HT1080 (cell line): ENCODE results near the gene ACADSB. TPM values are rescaled to one million over a fixed set of nuclear protein-coding genes. Genes with fewer than 3 reads are reported as not detected.

Experiments
- DNase-seq: peaks from one replicate; pipeline ENCODE4 v3.0.0-alpha.2; 2015; ENCODE audit warnings: low read depth
- total RNA-seq: library from RNA; depleted of rRNA; stranded (reverse); fragments of >200 nt; shearing (Covaris generic); gene quantifications from 2 replicates; pipeline ENCODE4 v1.2.3, GENCODE V29; 2014

ACADSB gene
- total RNA-seq, 1 experiment from 2014 or later = 4.9 TPM

DNA sequence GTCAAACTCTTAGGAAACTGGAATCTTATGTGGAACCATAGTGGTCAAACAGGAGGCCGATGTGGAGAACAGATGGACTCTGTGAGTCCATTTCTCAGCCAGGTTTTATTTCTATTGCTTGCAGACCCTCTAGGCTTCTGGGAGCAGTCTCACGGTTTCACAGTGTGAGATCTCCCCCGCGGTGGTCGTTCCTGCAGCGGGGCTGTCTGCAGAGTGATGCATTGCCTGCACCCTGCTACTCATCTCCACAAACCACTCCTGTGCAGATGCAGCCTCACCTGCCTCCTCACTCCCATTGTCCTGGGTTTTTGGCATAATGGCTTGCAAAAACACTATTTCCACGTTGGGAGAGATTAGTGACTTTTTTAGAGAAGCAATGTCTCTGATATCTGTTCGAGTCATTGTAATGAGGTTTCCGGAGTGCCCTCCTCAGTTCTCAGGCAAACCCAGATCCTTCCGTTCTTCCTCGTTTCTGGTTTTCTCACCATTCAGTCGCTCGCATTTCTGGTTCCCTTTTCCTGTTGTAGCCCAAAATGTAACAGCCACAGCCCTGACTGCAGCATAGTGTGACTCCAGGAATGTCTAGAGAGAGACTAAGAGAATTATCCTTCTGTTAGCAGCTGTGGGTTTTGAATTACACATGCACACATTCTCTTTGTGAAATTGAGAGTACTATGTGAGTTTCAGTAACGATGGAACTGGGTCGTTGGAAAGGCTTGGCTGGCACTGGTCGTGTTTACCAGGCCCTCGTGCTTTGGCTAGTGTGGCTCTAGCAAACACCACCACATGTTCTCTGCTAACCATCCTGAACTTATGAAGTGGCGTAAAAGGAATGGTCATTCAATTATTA lies 30.2 kb downstream of the ACADSB start:
- no peak for DNase-seq

DNA sequence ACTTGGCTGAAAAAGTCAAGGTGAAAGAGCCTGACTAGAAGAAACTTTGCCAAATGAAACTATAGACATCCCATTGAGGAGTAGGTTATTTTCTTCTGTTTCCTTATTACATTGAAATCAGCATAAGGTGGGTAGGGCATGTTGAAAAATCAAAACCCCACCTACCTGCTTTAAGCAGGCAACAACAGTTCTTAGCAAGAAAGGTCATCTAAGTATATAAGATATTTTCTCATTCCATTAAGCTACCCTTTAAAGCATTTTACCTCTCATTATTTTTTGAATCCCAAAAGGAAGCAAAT lies 30.8 kb downstream of the ACADSB start:
- no peak for DNase-seq

DNA sequence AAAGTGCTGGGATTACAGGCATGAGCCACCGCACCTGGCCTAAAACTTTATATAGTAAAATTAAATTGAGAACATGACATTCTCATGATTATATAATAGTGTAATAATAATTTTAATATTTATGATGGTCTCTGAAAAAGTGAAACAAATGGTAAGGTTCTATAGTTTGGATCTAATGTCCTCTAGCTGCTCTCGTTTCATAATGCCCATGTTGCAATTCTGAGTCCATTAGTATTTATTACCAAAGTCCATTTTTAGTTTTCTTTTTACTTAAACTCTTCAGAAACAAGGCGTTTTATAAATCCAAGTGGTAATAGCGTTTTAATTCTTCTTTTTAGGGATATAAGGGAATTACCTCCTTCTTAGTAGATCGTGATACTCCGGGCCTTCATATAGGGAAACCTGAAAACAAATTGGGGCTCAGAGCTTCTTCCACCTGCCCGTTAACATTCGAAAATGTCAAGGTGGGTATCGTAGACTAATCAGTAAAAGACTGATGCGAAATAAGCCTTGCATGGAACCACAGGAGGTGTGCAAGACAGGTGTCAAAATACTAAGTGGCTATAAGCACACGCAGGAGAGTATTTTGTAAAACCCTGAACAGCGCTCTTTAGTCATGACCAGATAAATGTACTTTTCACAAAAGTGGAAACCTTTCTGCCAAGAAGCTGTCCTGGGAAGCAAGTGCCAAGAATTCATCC lies 34.1 kb downstream of the ACADSB start:
- DNase-seq = no peak

DNA sequence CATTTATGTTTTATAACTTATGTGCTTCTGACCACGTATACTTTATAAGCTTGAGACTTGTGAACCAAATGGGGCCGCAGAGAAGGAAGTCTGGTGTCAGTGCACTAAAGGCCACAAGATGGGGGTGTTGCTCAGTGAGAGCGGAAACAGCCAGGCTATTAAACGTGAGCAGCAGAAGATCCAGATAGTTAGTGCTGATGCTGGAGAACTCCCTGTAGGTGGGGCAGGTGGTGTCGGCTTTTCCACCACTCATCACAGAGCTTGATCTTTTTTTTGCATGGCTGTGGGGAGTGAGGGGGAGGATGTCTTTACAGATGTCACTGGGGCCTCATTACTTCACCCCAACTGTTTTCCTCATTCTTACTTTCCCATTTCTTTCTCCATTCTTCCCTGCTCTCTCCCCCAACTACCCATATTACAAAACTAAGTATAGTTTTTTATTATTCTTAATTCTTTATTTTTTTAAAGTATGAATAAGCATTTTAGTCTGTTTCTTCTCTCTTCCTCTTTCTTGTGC lies 34.7 kb downstream of the ACADSB start:
- peak; percentile 70 for DNase-seq

DNA sequence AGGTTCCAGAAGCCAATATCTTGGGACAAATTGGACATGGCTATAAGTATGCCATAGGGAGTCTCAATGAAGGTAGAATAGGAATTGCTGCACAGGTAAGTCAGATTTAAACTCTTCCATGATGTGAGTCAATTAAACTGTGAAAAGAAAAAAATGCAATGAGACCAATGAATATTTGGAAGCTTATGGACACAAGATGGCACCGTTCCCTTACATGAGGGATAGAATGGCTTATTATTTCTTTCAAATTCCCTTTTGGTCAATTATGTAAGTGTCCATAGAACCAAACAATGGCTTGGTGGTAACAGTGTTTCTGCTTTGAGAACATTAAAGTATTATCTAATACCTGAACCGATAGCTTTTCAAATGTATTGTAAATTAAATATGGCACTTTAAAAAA lies 35.6 kb downstream of the ACADSB start:
- DNase-seq = no peak

DNA sequence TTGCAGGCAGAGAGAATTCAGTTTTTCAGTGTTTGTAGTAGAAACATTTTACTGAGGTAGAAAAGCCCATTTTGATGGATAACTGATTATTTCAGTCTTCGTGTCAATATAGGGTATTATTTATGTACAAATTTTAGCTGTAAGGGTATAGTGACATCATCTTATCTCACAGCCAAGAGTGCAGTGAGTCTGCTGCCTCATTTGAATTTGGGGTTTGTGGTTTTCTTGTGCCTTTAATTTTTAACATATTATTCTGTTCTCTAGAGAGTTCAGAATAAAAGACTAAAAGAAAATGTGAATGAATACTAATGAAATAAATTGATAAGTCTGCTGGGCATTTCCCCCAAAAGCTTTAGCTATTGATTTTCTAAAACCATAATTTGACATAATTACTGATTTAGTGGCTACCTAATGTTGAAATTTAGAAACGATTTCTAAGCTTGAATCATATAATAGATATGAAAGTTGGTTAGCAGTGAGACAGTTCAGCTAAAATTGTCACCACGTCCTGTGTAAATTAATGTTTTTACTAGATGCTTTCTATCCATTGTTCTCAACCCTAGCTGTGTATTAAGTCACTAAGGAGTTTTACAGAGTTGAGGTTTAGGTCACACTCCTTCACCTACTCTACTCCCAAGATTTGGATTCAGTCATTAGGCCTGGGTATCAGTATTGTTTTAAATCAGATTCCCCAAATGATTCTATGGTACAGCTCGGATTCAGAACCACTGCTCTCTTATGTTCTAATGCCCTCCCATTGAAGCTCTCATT lies 37.3 kb downstream of the ACADSB start:
- DNase-seq = no peak

DNA sequence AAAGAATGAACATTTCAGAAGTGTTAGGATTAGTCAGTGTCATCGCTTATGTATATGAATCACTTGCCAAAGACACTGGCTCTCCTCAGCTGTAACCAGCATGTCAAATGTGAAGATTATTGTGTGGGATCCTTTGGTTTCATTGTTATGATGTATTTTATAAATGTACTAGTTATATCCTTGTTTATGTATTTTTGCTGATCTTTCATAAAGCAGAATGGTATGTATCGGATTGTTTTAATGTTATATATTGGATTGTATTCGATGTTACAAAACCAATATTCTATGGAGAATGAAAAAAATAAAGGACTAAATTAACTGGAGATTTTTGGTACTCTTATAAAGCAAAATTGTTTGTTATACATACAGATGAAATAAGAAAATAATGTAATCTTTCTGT lies 49.2 kb downstream of the ACADSB start:
- DNase-seq = no peak

DNA sequence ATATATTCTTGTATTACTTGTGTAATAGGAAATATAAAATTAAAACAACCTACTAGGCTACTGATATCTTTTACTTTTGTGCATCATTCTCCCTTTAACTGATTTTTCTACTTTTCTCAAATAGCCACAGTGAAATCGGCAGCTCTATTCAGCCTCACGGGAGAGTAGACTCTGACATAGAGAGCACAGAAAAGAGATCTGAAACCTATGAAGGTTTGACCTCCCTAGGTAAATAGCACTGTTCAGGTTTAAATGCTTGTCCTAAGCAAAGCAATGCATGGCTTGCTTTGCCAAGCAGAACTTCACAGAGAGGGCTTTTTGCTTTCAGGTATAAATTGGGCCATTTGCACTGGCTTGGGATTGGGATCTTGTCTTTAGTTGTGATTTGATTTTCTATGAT lies 53.1 kb downstream of the ACADSB start:
- DNase-seq = no peak

DNA sequence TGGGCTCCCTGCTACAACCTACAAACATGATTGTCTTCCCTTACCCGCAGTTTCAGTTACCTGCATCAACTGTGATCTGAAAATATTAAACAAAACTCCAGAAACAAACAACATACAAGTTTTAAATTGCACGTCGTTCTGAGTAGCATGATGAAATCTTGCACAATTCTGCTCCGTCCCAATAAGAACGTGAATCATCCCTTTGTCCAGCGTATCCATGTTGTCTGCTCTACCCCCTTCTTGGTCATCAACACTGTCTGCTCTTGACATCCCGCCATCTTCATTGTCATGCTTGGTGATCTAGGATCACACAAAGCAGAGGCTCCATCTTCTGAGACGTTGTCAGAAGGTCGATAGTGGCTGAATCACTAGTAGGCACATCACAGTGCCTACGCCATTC lies 53.9 kb downstream of the ACADSB start:
- DNase-seq = no peak

DNA sequence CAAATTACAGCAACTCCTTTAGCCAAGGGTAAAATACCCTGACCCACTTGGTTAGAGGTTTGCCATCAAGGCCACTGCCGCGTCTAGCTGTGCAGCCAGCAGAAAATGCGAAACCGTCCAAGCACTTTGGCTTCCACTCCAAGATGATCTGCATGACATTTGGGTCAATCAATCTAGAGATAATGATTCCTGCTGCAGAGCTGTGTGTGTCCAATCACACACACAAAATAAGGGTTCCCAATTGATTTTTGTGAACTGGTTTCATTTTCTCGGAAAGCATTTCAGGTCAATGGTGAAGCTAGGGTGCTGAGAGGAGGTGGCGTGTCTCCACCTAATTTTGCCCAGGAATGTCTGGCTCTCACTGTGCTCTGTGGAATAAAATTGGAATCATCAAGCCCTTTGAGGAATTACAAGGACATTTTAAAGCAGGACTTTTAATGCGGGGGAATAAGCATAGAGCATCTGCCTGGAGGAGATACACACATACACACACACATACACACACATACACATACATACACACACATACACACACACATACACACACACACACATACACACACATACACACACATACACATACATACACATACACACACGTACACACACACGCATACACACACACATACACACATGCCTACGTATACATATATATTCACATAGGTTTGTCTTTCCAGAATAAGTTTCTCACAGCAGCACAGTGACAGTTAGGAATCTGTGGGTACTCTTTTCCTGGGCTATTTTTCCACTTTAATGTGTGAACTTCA lies 59.5 kb downstream of the ACADSB start:
- DNase-seq = no peak

DNA sequence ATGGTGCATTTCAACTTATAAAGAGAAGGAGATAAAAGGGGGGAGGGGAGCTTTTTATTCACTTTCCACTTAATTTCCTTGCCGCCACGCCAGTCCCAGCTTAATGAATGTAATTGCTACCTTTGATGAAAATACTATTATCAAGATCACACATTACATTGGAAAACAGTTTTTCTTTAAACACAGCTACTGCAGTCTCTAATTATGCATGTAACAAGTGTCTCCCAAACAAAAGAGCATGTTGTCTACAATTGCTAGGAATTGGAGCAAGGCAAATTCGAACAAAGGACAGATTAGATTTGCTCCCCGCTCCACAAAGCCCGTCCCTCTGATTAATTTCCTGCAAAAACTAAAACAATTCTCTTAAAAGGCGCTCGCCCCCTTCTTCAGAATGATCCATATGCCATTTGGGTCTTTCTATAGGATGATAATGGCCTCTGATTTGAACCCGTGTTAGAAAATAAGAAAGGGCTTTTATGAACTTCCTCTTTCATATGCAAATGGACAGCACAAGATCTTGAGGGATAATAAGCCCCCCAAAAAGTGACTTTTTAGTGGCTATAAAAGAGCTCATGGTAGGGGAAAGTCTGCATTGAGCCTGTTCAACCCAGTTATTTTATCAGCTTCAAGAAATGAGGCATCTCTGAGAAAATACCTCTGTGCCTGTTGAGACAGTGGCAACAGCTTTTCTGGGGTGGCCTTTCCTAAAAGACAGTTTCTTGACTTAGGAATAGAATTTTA lies 60.6 kb downstream of the ACADSB start:
- DNase-seq = no peak

DNA sequence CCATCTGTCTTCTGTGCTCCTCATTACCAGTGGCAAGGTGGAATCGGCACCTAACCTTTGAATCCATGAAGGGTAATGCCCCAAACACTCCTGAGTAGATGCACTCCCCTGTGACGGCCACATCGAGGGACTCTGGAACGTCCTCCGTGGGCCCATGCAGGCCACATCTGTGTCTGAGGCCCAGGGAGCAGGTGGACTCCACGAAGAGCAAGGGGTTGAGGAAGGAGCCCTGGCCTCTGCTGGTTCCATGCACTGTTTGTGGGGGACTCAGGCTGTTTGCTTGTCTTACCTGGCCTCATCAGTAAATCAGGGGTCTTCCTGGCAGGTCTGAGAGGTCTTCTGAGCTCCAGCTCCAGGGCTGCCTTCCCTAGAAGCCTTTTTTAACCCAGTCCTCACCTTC lies 64.4 kb downstream of the ACADSB start:
- no peak for DNase-seq

DNA sequence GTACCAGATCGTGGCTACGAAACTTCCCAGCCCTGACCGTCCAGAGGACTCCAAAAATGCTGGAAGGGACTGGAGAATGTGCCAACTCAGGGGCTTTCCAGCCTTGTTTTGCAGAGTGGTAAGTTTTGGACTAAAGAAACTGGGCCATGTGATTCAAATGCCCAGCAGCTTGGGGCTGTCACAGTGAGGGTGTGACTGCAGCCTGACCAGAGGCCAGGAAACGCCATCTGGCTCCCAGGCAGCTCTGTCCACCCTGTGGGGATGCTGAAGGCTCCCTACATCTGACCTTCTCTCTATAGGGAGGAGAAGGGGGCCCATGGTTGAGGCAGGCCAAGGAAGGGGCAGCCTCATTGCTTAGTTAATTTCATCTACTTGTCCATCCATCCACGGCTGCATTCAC lies 65.4 kb downstream of the ACADSB start:
- DNase-seq = no peak

DNA sequence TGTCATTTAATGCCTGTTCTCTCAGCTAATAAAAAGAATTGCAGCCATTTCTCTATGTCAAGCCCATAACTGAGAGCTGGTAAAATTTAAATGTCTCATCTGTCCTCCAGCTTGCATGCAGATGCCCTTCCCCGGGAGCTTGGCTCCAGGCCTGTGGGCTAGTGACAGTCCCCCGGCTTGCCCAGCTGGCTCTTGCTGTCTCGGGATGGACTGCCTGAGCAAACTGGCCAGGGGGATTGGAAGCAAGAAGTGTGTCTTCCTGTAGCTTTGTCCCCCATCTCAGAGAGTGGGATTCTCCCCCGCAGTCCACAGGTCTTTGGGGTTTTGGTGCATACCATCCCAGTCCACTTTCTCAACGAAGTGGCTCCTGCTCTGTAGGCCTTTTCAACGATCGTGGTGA lies 73.1 kb downstream of the ACADSB start:
- DNase-seq = no peak

DNA sequence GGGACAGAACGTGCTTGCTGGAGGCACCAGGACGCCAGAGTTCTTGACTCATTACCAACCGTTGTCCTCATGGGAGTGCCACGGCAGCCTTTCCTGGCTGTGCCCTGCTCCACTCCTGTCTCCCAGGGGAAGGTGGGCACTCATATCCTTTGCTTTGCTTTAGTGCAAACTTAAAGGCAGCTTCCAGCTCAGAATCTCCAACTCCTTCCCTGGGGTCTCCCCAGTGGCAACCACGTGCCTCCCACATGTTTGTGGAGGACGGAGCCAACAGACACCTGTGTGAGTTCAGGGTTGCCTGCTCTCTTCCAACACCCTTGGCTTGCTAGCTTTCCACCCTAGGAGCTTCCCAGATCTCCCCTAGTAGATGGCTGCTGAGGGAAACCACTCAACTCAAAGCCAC lies 75.0 kb downstream of the ACADSB start:
- no peak for DNase-seq

DNA sequence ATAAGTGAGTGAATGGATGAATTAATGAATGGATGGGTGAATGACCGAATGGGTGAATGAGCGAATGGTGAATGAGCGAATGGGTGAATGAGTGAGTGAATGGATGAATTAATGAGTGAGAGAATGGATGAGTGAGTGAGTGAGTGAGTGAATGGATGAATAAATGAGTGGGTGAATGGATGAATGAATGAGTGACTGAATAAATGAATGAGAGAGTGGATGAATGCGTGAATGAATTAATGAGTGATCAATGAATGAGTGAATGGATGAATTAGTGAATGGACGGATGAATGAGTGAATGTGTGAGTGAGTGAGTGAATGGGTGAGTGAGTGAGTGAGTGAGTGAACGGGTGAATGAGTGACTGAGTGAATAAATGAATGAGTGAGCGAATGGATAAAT lies 77.5 kb downstream of the ACADSB start:
- no peak for DNase-seq

DNA sequence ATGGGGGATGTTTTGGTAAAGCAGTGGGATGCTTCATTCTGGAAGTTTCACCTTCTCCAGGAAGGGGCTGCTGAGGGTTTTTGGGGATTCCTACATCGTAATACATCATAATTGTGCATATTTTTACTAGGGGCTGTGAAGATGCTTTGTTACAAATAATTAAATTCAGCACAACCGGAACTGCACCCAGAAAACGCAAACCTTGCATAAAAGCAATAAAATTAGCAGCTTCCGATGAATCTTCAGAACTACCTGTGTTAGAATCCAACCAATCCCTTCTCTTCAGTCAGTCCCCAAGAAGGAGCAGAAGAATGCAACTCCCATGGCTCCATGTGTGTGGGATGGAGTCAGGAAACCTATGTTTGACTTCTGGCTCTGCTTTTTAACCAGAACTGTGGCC lies 78.5 kb downstream of the ACADSB start:
- no peak for DNase-seq

DNA sequence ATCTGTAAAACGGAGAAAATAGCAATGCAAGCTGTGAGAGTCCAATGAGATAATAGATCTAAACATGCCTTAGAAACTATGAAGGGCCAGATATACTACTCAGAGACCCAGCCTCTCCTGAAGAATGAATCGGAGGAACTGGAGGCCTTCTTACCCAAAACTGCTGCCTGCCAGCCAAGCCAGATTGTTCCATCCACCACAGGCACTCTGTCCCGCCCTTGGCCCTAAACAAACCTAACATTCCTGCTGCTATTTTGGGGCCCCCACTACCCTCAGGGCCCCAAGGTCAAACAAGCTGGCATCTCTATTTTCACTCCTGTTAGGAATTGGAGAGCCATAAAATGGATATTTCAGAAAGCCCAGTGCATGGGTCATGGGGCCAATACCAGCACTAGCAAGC lies 79.0 kb downstream of the ACADSB start:
- DNase-seq = no peak

DNA sequence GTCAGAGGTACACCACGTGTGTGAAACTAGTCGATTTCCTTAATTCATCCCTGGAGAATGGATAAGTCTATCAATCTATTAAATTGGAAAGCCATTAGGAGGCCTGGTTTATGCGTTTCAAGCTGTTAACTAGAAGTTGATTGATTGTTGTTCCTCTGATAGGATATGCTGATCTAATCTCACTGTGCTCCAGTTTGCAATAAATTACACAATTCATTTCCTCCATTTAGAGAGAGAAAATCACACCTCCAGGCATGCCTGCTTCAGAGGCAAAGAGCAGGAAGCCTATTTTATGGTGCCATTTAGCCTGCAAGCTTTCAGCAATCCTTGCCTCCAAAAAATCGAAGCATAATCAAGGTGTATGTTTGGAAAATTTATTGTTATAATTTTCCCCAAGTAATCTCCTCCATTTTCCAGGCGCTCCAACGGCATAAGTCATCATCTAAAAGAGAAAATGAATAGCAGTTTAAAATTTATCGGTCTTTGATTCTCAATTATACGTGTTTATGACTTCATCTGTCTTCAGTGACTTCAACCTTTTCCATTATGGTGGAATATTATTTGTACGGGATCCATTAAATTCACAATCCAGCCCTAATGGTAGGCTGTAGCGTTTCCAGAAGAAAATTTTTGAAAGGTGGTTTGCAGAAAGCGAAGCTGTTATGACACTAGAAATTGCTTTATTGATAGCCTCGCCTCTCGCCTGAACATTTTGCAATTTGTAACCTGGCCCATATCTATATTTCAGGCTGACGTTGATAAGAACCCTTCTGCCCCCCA lies 84.0 kb downstream of the ACADSB start:
- DNase-seq = no peak

DNA sequence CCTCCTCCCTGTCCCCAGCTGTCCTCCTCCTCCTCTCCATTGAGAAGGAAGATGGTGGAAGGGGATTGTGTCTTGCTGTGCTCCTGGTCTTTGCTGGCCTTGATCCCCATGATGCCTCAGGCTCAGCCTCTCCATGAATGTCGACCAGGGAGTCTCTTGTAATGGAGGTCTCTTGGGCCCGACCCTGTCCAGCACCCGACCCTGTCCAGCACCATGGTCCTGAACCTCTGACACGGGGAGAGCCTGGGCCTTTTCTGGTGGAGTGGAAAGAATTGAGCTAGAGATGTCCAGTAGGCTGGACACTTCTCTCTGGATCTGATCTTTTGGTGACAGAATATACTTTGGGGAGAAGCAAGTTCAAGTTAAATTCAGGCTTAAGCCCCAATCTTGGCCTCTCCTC lies 84.7 kb downstream of the ACADSB start:
- no peak for DNase-seq
